ACC112 (cell line): ENCODE data around the gene SERP1.
A peak's percentile ranks its signal among the peaks of the same experiment; 100 is the strongest.

Experiments
- H2AFZ ChIP-seq: fragments of 200-600 bp; sonication (generic); one replicate; pipeline ENCODE4 v1.6.0; 2017; ENCODE audit warnings: antibody characterized with exemption, low read length; ENCODE audit not compliant: unreplicated experiment
- H3K27ac ChIP-seq: fragments of 200-600 bp; sonication (generic); 2 replicates; pipeline ENCODE4 v1.5.1; 2014; ENCODE audit warnings: low read depth, mild to moderate bottlenecking, antibody characterized with exemption, low read length, moderate library complexity
- H3K27me3 ChIP-seq: fragments of 200-600 bp; sonication (generic); 2 replicates; pipeline ENCODE4 v1.6.1; 2014; ENCODE audit warnings: mild to moderate bottlenecking, antibody characterized with exemption, low read length, moderate library complexity, mixed read lengths; ENCODE audit not compliant: insufficient read depth
- H3K36me3 ChIP-seq: fragments of 200-600 bp; sonication (generic); 2 replicates; pipeline ENCODE4 v1.6.1; 2016; ENCODE audit warnings: mild to moderate bottlenecking, antibody characterized with exemption, low read length, moderate library complexity, mixed read lengths; ENCODE audit not compliant: insufficient read depth
- H3K4me1 ChIP-seq: fragments of 200-600 bp; sonication (generic); one replicate; pipeline ENCODE4 v1.6.1; 2016; ENCODE audit warnings: low read length, mixed read lengths; ENCODE audit not compliant: insufficient read depth, unreplicated experiment, control insufficient read depth
- H3K4me3 ChIP-seq: fragments of 200-600 bp; sonication (generic); 2 replicates; pipeline ENCODE4 v1.5.1; 2014; ENCODE audit warnings: mild to moderate bottlenecking, low read depth, low read length
- H3K79me2 ChIP-seq: fragments of 200-600 bp; sonication (generic); one replicate; pipeline ENCODE4 v1.6.0; 2016; ENCODE audit warnings: low read length; ENCODE audit not compliant: control insufficient read depth, unreplicated experiment, insufficient read depth

SERP1 gene

DNA sequence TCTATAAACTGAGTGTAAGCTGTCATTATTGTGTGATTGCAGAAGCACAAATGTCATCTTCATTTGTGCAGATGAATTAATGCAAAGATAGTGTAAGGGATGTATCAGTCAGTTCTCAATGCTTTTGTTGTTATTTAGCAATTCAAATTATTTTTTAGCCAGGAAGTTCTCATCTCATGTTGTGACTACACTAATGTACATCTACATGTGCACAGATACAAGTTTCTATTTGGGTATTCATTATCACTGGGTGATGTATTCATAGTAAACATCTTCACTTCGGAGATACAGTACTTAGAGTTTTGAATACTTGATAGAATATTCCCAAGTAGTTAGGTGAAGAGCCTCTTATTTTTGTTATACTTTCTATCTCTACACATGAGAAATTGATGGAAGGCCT lies 11.4 kb upstream of the SERP1 start:
- Histone ChIP-seq H3K79me2 (peaks cover 45% of the 10 kb centered on the region), H3K36me3 (peaks cover 30% of the 10 kb centered on the region)

DNA sequence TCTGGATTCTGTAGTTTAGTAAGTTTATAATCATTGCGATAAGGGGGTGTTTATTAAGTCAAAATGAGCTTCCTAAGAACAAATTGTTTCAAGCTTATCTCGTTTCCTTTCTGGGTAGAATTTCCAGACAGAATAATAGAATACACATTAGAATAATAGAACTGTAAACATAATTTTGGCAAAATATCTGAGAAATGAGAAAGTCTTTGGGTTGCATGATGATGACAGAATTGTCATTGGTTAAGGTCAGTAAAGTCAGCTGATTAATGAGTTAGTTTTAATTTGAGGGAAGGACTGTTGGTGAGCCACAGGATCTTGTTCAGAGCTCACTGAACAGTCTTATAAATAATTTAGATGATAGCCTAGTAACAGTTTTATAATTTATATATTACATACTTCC lies 10.5 kb upstream of the SERP1 start:
- Histone ChIP-seq H3K79me2 (peaks cover 51% of the 10 kb centered on the region), H3K27me3 (no peaks in the 10 kb centered on the region), H3K36me3 (peaks cover 34% of the 10 kb centered on the region), H2AFZ (no peak overlapping the region), H3K4me3 (no peak overlapping the region), H3K4me1 (no peaks in the 10 kb centered on the region), H3K27ac (no peak overlapping the region)

More for the DNA sequence above, 11.4 kb upstream of the SERP1 start:
- Histone ChIP-seq H3K4me1 (no peaks in the 10 kb centered on the region), H2AFZ (no peak overlapping the region), H3K27me3 (no peaks in the 10 kb centered on the region), H3K4me3 (no peak overlapping the region), H3K27ac (no peak overlapping the region)

DNA sequence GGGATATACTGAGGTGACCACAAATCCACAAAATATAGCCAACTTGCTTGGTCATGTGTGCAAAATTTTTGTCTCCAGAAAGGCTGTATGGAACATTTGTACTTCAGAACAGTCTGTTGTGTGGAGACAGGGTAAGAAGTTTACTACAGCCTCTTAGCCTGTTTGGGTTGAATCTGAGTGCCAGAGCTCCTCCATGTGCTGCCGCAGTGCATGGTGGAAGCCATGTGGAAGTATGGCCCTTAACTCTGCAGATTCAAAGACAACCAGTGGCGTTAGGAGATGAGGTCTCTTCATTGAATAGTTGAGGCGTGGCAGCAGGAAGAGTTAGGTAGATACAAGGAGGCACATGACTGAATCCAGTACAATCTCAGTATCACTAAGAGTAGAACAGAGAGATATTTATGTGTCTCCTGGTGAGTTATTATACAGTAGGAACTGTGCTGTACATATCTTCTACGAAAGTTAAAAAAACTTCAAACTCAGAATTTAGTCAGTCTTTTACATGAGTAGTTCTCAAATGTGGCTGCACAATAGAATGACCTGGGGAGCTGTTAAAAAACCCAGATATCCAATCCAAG lies 9.7 kb upstream of the SERP1 start:
- H3K27ac ChIP-seq = no peak overlapping the region
- no peaks in the 10 kb centered on the region for H3K27me3 ChIP-seq
- peaks cover 54% of the 10 kb centered on the region for H3K79me2 ChIP-seq
- no peak overlapping the region for H2AFZ ChIP-seq
- H3K4me3 ChIP-seq = no peak overlapping the region
- peaks cover 34% of the 10 kb centered on the region for H3K36me3 ChIP-seq
- no peaks in the 10 kb centered on the region for H3K4me1 ChIP-seq

DNA sequence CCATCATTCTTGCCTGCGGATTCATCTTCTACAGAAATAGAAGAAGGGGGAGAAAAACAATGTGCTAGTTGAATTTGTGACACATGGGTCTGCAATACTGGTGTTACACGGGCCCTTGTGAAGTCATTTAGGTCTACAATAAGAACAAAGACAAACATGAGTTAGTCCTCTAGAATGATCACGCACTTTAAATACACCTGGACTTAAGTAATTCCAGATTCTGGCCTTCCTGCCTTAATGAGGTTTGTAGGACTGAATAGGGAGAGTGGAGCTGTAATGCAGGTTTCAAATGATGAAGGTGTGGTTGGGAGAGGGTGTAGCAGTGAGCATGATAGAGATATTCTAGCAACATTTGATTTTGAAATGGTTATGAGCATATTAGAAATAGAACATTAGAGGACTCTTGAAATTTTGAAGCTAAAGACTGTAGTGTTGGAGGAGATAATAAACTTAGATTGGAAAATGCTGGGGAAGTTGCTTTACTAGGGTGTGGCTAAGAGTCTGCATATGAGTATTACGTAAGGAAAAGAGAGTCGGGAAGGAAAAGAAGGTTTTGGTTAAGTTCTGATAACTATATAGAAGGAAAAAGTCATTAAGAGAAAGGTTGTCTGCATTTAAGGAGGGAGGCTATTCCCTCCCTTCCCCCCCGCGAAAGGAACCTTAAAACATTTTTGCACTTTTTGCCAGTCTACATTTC lies 897 bp upstream of the SERP1 start:
- peak overlapping the region; percentile 96 for H3K4me3 ChIP-seq
- peaks cover 92% of the 10 kb centered on the region for H3K79me2 ChIP-seq
- peak overlapping the region; percentile 64 for H2AFZ ChIP-seq
- peak overlapping the region; percentile 88 for H3K27ac ChIP-seq
- no peaks in the 10 kb centered on the region for H3K27me3 ChIP-seq
- H3K4me1 ChIP-seq = peaks cover 25% of the 10 kb centered on the region
- peaks cover 28% of the 10 kb centered on the region for H3K36me3 ChIP-seq

DNA sequence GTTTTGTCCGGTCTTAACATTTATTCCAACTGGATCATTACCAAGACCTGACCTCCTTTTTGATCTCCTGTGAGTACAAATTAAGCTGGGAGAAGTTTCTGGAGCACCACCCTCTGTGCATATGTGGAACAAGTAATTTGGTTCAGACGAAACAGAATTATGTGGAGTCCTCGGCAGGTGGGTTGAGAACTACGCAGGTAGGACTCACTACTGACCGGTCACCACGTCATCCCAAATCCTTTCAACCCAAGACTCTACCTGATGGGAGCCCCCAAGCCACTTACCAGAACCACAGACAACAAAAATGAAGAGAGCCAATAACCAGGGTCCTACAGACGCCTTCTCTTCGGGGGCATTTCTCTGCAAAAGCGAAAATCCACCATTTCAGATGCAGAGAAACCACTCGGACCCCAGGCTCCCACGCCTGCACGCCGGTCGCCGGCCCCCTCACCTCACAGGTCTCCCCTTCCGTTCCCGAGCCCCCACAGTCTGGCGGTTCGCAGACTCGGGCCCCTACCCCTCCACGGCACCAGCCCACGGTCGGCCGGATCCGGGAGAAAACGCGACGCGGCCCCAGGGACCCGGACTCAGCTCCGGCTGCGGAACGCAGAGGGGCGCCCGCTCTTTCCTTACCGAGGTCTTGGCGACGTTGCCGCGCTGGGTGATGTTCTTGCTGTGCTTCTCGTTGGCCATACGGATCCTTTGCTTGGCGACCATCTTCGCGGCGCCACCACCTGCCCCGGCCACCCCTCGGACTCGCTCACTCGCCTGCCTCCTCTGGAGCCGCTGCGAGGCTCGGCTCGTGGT lies 674 bp downstream of the SERP1 start:
- H2AFZ ChIP-seq = peak overlapping the region; percentile 33
- H3K79me2 ChIP-seq = peaks cover 82% of the 10 kb centered on the region
- H3K4me3 ChIP-seq = peak overlapping the region; percentile 96
- H3K27ac ChIP-seq = peak overlapping the region; percentile 88
- peaks cover 25% of the 10 kb centered on the region for H3K4me1 ChIP-seq
- no peaks in the 10 kb centered on the region for H3K27me3 ChIP-seq
- H3K36me3 ChIP-seq = peaks cover 34% of the 10 kb centered on the region

DNA sequence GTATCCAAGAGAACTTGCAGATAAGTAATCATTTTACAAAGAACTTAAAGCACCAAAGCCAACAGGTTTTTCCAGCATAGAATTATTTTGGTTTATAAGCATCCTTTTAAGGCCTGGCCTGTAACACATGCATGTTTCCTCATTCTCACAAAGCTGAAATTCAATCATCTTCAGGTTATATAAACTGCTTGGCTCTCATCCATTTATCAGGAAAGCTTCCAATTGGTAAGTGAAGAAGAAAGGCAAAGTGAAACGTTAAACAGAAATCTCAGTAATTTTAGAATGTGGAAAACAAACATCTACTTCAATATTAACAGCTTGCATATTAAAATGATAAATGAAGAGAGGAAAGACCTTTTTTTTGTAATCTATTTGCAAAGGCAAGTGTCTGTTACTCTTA lies 1.6 kb downstream of the SERP1 start:
- Histone ChIP-seq H3K36me3 (peaks cover 30% of the 10 kb centered on the region), H3K4me1 (peaks cover 25% of the 10 kb centered on the region), H2AFZ (no peak overlapping the region), H3K79me2 (peaks cover 73% of the 10 kb centered on the region), H3K27me3 (no peaks in the 10 kb centered on the region), H3K27ac (peak overlapping the region; percentile 24; the same call in 1 of the 2 replicates), H3K4me3 (peak overlapping the region; percentile 96)

DNA sequence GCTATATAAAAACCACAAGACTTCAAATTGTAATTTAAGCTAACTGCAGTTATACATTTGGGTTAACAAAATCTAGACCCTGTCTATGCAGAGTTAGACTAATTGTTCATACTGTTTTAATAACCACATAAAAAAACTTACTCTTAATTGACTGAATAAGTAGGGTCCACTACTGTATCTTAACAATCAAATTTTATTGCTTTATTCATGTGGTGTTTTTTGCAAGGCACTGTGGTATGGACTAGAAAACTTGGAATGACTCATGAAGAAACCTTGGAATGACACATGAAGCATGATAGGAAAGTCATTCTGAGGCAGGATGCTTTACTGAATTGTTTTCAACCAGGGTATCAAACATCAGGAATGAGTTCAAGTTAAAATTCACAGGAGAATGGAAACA lies 2.3 kb downstream of the SERP1 start:
- Histone ChIP-seq H3K4me1 (peaks cover 25% of the 10 kb centered on the region), H3K79me2 (peaks cover 66% of the 10 kb centered on the region), H2AFZ (no peak overlapping the region), H3K36me3 (peaks cover 26% of the 10 kb centered on the region), H3K4me3 (peak overlapping the region; percentile 96), H3K27ac (peak overlapping the region; percentile 24; the same call in 1 of the 2 replicates), H3K27me3 (no peaks in the 10 kb centered on the region)

DNA sequence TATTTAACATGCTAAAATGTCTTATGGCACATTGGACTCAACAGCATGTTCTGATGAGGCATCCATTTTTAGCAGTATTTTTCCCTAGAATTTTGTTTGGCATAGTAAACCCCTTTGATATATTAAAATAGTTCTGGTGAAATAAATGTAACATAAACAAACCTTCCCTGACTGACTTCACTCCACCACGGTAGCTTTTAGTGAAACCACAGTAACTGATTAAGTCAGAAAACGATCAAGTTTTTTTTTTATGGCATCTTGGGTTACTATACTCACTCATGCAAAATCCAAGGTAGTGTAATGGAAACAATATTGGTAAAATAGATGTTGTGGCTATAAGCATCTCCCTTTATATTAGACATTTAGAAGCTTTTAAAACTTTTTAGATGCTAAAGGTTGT lies 2.8 kb downstream of the SERP1 start:
- Histone ChIP-seq H3K27ac (no peak overlapping the region), H3K4me1 (peaks cover 25% of the 10 kb centered on the region), H2AFZ (no peak overlapping the region), H3K27me3 (no peaks in the 10 kb centered on the region), H3K4me3 (peak overlapping the region; percentile 96; the same call in 1 of the 2 replicates), H3K79me2 (peaks cover 61% of the 10 kb centered on the region), H3K36me3 (peaks cover 26% of the 10 kb centered on the region)

DNA sequence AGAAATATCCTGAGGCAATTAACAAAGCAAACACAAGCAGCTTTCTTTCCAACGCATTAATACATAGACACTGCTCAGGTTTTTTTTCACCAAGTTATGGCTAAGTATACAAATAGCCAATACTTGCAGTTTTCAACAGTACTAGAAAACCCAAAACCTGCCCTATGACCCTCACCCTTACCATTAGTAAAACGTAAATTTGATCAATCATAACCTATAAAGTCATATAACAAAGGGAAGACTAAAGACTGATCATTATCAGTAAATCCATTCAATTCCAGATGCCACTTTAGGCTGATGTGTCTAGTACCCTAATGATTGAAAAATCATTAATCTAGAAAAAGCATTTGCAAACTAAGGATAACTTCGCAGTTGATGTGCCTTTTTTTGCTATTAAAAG lies 3.2 kb downstream of the SERP1 start:
- H2AFZ ChIP-seq = no peak overlapping the region
- H3K27me3 ChIP-seq = no peaks in the 10 kb centered on the region
- H3K4me1 ChIP-seq = peaks cover 21% of the 10 kb centered on the region
- no peak overlapping the region for H3K27ac ChIP-seq
- no peak overlapping the region for H3K4me3 ChIP-seq
- H3K79me2 ChIP-seq = peaks cover 57% of the 10 kb centered on the region
- peaks cover 26% of the 10 kb centered on the region for H3K36me3 ChIP-seq

DNA sequence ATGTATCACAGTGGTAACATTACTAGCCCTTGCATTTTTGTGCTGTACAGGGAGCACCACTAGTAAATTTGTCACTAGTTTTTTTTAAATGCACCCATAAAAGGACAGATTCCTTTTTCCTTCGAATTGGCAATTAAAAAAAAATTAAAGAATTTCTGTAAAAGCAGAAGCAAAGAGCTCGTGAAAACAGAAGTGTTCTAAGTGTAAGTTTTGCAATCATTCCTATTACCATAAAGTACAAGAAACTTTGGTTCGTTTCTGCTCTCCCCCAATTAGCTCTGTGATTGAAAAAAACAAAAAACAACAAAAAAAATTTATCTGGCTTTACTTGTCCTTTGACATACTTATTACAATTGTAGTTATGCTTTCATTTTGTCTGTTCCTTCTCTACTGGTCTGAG lies 5.3 kb downstream of the SERP1 start:
- no peak overlapping the region for H3K27ac ChIP-seq
- no peak overlapping the region for H2AFZ ChIP-seq
- H3K79me2 ChIP-seq = peaks cover 41% of the 10 kb centered on the region
- no peaks in the 10 kb centered on the region for H3K27me3 ChIP-seq
- no peak overlapping the region for H3K4me3 ChIP-seq
- peaks cover 16% of the 10 kb centered on the region for H3K4me1 ChIP-seq
- H3K36me3 ChIP-seq = peaks cover 26% of the 10 kb centered on the region
